HG02759 (cell line): ENCODE measurements around the gene AAK1.
"Not testable (repeated sequence)": the region's sequence is repeated elsewhere in the genome, so short reads cannot be mapped to it uniquely, and the experiment has no call there.

ENCODE experiments used
- ATAC-seq: cut with Tn5 transposase; IDR thresholded peaks from one replicate; pipeline ENCODE4 v1.9.1; 2021; ENCODE audit warnings: mild to moderate bottlenecking, moderate library complexity; ENCODE audit not compliant: unreplicated experiment

Gene AAK1

GRCh38 chr2:69628325-69629021, 15.1 kb downstream of the AAK1 start:
- ATAC-seq, result no peak

GRCh38 chr2:69625078-69625795, 18.3 kb downstream of the AAK1 start:
- ATAC-seq, result no peak

- ATAC-seq, result no peak
Measured at GRCh38 chr2:69624611-69625010, 18.9 kb downstream of the AAK1 start.

GRCh38 chr2:69624131-69624530, 19.4 kb downstream of the AAK1 start:
- ATAC-seq, result no peak

- ATAC-seq, result no peak
Measured at GRCh38 chr2:69623236-69623635, 20.3 kb downstream of the AAK1 start.

- ATAC-seq, result not testable (repeated sequence)
Measured at GRCh38 chr2:69622805-69623204, 20.7 kb downstream of the AAK1 start.

GRCh38 chr2:69622017-69622540, 21.5 kb downstream of the AAK1 start:
- not testable (repeated sequence) for ATAC-seq

GRCh38 chr2:69621440-69621839, 22.1 kb downstream of the AAK1 start:
- no peak for ATAC-seq

- ATAC-seq, result no peak
Measured at GRCh38 chr2:69620870-69621269, 22.7 kb downstream of the AAK1 start.

- ATAC-seq, result no peak
Measured at GRCh38 chr2:69619725-69620124, 23.8 kb downstream of the AAK1 start.

- no peak for ATAC-seq
Measured at GRCh38 chr2:69618362-69618761, 25.2 kb downstream of the AAK1 start.

- ATAC-seq, result no peak
Measured at GRCh38 chr2:69617744-69618143, 25.8 kb downstream of the AAK1 start.

- ATAC-seq, result peak; percentile 66
Measured at GRCh38 chr2:69616755-69617154, 26.8 kb downstream of the AAK1 start.

GRCh38 chr2:69615969-69616368, 27.6 kb downstream of the AAK1 start:
- no peak for ATAC-seq

- ATAC-seq, result no peak
Measured at GRCh38 chr2:69615078-69615625, 28.4 kb downstream of the AAK1 start.

- no peak for ATAC-seq
Measured at GRCh38 chr2:69612707-69613106, 30.8 kb downstream of the AAK1 start.

GRCh38 chr2:69612200-69612599, 31.3 kb downstream of the AAK1 start:
- ATAC-seq, result no peak

- ATAC-seq, result no peak
Measured at GRCh38 chr2:69608109-69608508, 35.4 kb downstream of the AAK1 start.

GRCh38 chr2:69606771-69607170, 36.8 kb downstream of the AAK1 start:
- not testable (repeated sequence) for ATAC-seq

GRCh38 chr2:69605284-69605683, 38.3 kb downstream of the AAK1 start:
- no peak for ATAC-seq

GRCh38 chr2:69604836-69605235, 38.7 kb downstream of the AAK1 start:
- ATAC-seq, result no peak
